IMR-90 (cell line): Measurements from ENCODE around the gene SLC7A9. TPM values are rescaled to one million over a fixed set of nuclear protein-coding genes. Genes with fewer than 3 reads are reported as not detected.

Source experiments
- ATAC-seq: fragments of 200-7000 bp; cut with Tn5 transposase; 2 replicates; pipeline ENCODE4 v1.9.1; 2020; ENCODE audit warnings: low read depth, mild to moderate bottlenecking, moderate library complexity
- BruUV-seq: library from RNA; stranded (reverse); fragments of 400-500 nt; replicated peaks from 2 replicates; lab custom pipeline; 2021; lab: Mats Ljungman, UMichigan
- CTCF ChIA-PET: fragments of 300-600 bp; formaldehyde crosslinking; extraction: SDS; loops from one replicate; lab custom pipeline; 2021; ENCODE audit warnings: antibody characterized with exemption; lab: Yijun Ruan, JAX
- POLR2A ChIA-PET: fragments of 300-600 bp; sonication (Branson Sonifier 250); formaldehyde crosslinking; loops from one replicate; lab custom pipeline; 2022; ENCODE audit warnings: antibody characterized with exemption; ENCODE audit not compliant: unreplicated experiment; lab: Charles Lee
- DNase-seq: peaks from one replicate; pipeline ENCODE4 v3.0.0; 2013
- H2AFZ ChIP-seq: replicated peaks from 2 replicates; pipeline ENCODE3; 2013; ENCODE audit warnings: low read length, mild to moderate bottlenecking; ENCODE audit not compliant: poor library complexity
- H2AK5ac ChIP-seq: 2 replicates; pipeline ENCODE4 v1.6.1; 2013; ENCODE audit warnings: low read depth, low read length, inconsistent platforms
- H2AK9ac ChIP-seq: replicated peaks from 2 replicates; pipeline ENCODE3; 2013; ENCODE audit warnings: mild to moderate bottlenecking, low read depth, low read length, moderate library complexity; ENCODE audit not compliant: poor library complexity
- H2BK120ac ChIP-seq: 2 replicates; pipeline ENCODE4 v1.6.1; 2013; ENCODE audit warnings: low read depth, low read length, inconsistent platforms
- H2BK15ac ChIP-seq: 3 replicates; pipeline ENCODE4 v1.6.1; 2013; ENCODE audit warnings: low read depth, low read length, inconsistent platforms
- H2BK20ac ChIP-seq: 2 replicates; pipeline ENCODE4 v1.6.1; 2013; ENCODE audit warnings: low read depth, mild to moderate bottlenecking, inconsistent platforms, low read length, moderate library complexity
- H2BK5ac ChIP-seq: 2 replicates; pipeline ENCODE4 v1.6.1; 2013; ENCODE audit warnings: mild to moderate bottlenecking, low read depth, low read length, inconsistent platforms; ENCODE audit not compliant: poor library complexity, severe bottlenecking
- H3K14ac ChIP-seq: replicated peaks from 2 replicates; pipeline ENCODE4 v1.6.1; 2013; ENCODE audit warnings: low read depth, low read length, inconsistent platforms
- H3K18ac ChIP-seq: 2 replicates; pipeline ENCODE4 v1.6.1; 2013; ENCODE audit warnings: low read depth, low read length, control low read depth
- H3K23ac ChIP-seq: 2 replicates; pipeline ENCODE4 v1.6.1; 2013; ENCODE audit warnings: low read depth, low read length, inconsistent platforms
- H3K27ac ChIP-seq: 2 replicates; pipeline ENCODE4 v1.5.1; 2013; ENCODE audit warnings: mild to moderate bottlenecking, control low read depth, low read length; ENCODE audit not compliant: insufficient read depth
- H3K27me3 ChIP-seq: 2 replicates; pipeline ENCODE4 v1.6.1; 2013; ENCODE audit warnings: low read length; ENCODE audit not compliant: control insufficient read depth, insufficient read depth
- H3K36me3 ChIP-seq: 2 replicates; pipeline ENCODE4 v1.6.1; 2013; ENCODE audit warnings: low read length, mixed read lengths; ENCODE audit not compliant: control insufficient read depth, insufficient read depth
- H3K4ac ChIP-seq: 2 replicates; pipeline ENCODE4 v1.6.1; 2013; ENCODE audit warnings: low read depth, low read length, inconsistent platforms
- H3K4me1 ChIP-seq: 2 replicates; pipeline ENCODE4 v1.6.1; 2013; ENCODE audit warnings: low read length, mixed read lengths; ENCODE audit not compliant: control insufficient read depth, insufficient read depth
- H3K4me2 ChIP-seq: 2 replicates; pipeline ENCODE4 v1.6.1; 2013; ENCODE audit warnings: low read depth, mild to moderate bottlenecking, control low read depth, low read length, moderate library complexity
- H3K4me3 ChIP-seq: 2 replicates; pipeline ENCODE4 v1.5.1; 2013; ENCODE audit warnings: low read depth, mild to moderate bottlenecking, control low read depth, low read length, moderate library complexity; ENCODE audit not compliant: insufficient read depth
- H3K56ac ChIP-seq: 2 replicates; pipeline ENCODE4 v1.6.1; 2013; ENCODE audit warnings: low read length, inconsistent platforms; ENCODE audit not compliant: insufficient read depth; ENCODE audit errors: extremely low read depth
- H3K79me1 ChIP-seq, 2 experiments: 2 replicates each; pipeline ENCODE4 v1.6.1; 2013; ENCODE audit warnings: low read length in 2 of 2, inconsistent platforms in 1 of 2, low read depth in 1 of 2
- H3K9ac ChIP-seq: 2 replicates; pipeline ENCODE4 v1.6.1; 2013; ENCODE audit warnings: low read depth, low read length, control low read depth
- H3K9me1 ChIP-seq: 2 replicates; pipeline ENCODE4 v1.6.1; 2013; ENCODE audit warnings: low read length, inconsistent platforms; ENCODE audit not compliant: insufficient read depth
- H3K9me3 ChIP-seq: 2 replicates; pipeline ENCODE4 v1.6.1; 2013; ENCODE audit warnings: low read length; ENCODE audit not compliant: control insufficient read depth, insufficient read depth
- H4K20me1 ChIP-seq: 2 replicates; pipeline ENCODE4 v1.6.1; 2013; ENCODE audit warnings: low read length, inconsistent platforms; ENCODE audit not compliant: insufficient read depth
- H4K5ac ChIP-seq: 2 replicates; pipeline ENCODE4 v1.6.1; 2013; ENCODE audit warnings: mild to moderate bottlenecking, low read depth, low read length, control low read depth
- H4K8ac ChIP-seq, 2 experiments: 2 replicates each; pipeline ENCODE4 v1.6.1; 2013; ENCODE audit warnings: low read depth in 2 of 2, low read length in 2 of 2, control low read depth in 1 of 2, inconsistent platforms in 1 of 2
- H4K91ac ChIP-seq: 2 replicates; pipeline ENCODE4 v1.6.1; 2013; ENCODE audit warnings: low read depth, low read length, inconsistent platforms; ENCODE audit not compliant: insufficient read depth
- BHLHE40 ChIP-seq: fragments of 150-350 bp; IDR thresholded peaks from 2 replicates; pipeline ENCODE4 v1.6.1; 2016; ENCODE audit warnings: mild to moderate bottlenecking, low read depth, low read length
- CHD1 ChIP-seq: IDR thresholded peaks from 2 replicates; pipeline ENCODE4 v1.6.1; 2012; ENCODE audit warnings: low read depth, low read length, improper control_type of control experiment
- RCOR1 ChIP-seq: IDR thresholded peaks from 2 replicates; pipeline ENCODE4 v1.6.1; 2012; ENCODE audit warnings: mild to moderate bottlenecking, low read length, improper control_type of control experiment; ENCODE audit not compliant: insufficient replicate concordance
- WGBS, 2 experiments: methylation state at CpG; one replicate each; pipeline versions ENCODE4 v1.1.5 to v1.1.7; 2013; ENCODE audit warnings: missing lambda C conversion rate in 2 of 2; ENCODE audit not compliant: insufficient read length in 1 of 2; ENCODE audit errors: extremely low coverage in 2 of 2; 5-methylcytosine and 5-hydroxymethylcytosine counted together
- dilution Hi-C: fragments of 300-500 bp; cut with HindIII; formaldehyde crosslinking; loops from one replicate; pipeline ENCODE4 v1.14.3; 2018; ENCODE audit warnings: low sequenced_read_pairs; ENCODE audit not compliant: unreplicated experiment
- in situ Hi-C: fragments of 300-500 bp; cut with MboI; formaldehyde crosslinking; loops from 3 replicates; pipeline ENCODE4 v1.14.3; 2019; ENCODE audit warnings: low sequenced_read_pairs, inconsistent platforms, mixed read lengths
- intact Hi-C: fragments of 100-400 bp; cut with micrococcal nuclease; formaldehyde crosslinking; loops from 2 replicates; pipeline ENCODE4 v1.10.0; 2022
- polyA plus RNA-seq, 3 experiments: library from polyadenylated mRNA; depleted of rRNA; stranded (reverse); fragments of >200 nt; gene quantifications; 2 replicates each; pipeline ENCODE4 v1.2.3, GENCODE V29; 2012; ENCODE audit warnings: low replicate concordance in 1 of 3
- total RNA-seq: library from RNA; depleted of rRNA; stranded (reverse); fragments of >200 nt; gene quantifications from 2 replicates; pipeline ENCODE4 v1.2.3, GENCODE V29; 2012

The SLC7A9 gene
- total and polyA plus RNA-seq, 2 of the 4 experiments (the other 2 are of a cell fraction): not detected

- POLR2A ChIA-PET: no interaction called here
- Histone ChIP-seq H2BK5ac (no peak overlapping the region), H3K56ac (no peak overlapping the region), H4K5ac (no peak overlapping the region), H3K4me1 (no peaks in the 10 kb centered on the region), H2AFZ (no peak overlapping the region), H3K4ac (no peak overlapping the region), H2BK15ac (no peak overlapping the region), H3K79me1 (no peaks in the 10 kb centered on the region), H4K20me1 (no peaks in the 10 kb centered on the region), H2AK5ac (no peak overlapping the region), H3K23ac (no peak overlapping the region), H3K36me3 (peaks cover 18% of the 10 kb centered on the region), H4K91ac (no peak overlapping the region), H3K14ac (no peak overlapping the region), H2BK120ac (no peak overlapping the region), H3K27ac (no peak overlapping the region), H3K4me2 (no peak overlapping the region), H2AK9ac (no peak overlapping the region), H3K9ac (no peak overlapping the region), H4K8ac (no peak overlapping the region), H3K9me1 (0 out of 2 replicates have a peak, but pooled peaks cover 5% of the 10 kb centered on the region), H3K4me3 (no peak overlapping the region), H3K18ac (no peak overlapping the region), H3K27me3 (no peaks in the 10 kb centered on the region), H2BK20ac (no peak overlapping the region), H3K9me3 (peaks cover 2% of the 10 kb centered on the region; the same call in 1 of the 2 replicates)
- ATAC-seq (no peak), DNase-seq (no peak)
- CTCF ChIA-PET: no interaction called here
- in situ Hi-C loops: no loop called here
- BruUV-seq: no TSS peak
- dilution Hi-C loops: no loop called here
- WGBS, 2 experiments: no CpG with 5 or more reads among the region's 7 CpGs
- intact Hi-C loops: no loop called here
- TF ChIP-seq CHD1 (no peak), BHLHE40 (no peak), RCOR1 (no peak)
Observed at GRCh38 chr19:32902448-32902847, 32.9 kb upstream of the SLC7A9 start.
